Ammon's horn (tissue), 1 donor: ENCODE data around the gene PLXNA3.

ENCODE experiments used
- DNase-seq: peaks from one replicate; pipeline ENCODE4 v3.0.0-alpha.2; 2016; ENCODE audit warnings: low spot score

PLXNA3 gene

DNA sequence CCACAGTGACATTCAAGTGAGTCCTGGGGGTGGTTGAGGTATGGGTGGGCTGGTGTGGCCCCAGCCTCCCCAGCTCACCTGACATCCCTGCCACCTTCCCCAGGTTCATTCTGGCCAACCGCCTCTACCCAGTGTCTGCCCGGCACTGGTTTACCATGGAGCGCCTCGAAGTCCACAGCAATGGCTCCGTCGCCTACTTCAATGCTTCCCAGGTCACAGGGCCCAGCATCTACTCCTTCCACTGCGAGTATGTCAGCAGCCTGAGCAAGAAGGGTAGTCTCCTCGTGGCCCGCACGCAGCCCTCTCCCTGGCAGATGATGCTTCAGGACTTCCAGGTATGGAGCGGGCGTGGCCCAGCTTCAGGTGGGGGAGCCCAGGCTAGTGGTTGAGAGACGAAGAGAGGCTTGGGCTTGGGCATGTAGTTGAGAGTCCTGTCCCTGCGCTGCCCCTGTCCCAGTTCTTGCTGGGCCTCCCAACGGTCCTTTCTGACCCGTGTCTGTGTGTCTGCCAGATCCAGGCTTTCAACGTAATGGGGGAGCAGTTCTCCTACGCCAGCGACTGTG, 22.8 kb upstream of the PLXNA3 start:
- DNase-seq, result no peak

- DNase-seq, result peak; percentile 42
Measured at GRCh38 chrX:154436374-154436982, 21.6 kb upstream of the PLXNA3 start.

- DNase-seq, result peak; percentile 27
Measured at GRCh38 chrX:154436983-154437752, 20.9 kb upstream of the PLXNA3 start, which contains the start of gene GDI1. TSS of gene GDI1 (plus strand) at chrX:154437154. CDS start at chrX:154437255, 101 bp downstream.

DNA sequence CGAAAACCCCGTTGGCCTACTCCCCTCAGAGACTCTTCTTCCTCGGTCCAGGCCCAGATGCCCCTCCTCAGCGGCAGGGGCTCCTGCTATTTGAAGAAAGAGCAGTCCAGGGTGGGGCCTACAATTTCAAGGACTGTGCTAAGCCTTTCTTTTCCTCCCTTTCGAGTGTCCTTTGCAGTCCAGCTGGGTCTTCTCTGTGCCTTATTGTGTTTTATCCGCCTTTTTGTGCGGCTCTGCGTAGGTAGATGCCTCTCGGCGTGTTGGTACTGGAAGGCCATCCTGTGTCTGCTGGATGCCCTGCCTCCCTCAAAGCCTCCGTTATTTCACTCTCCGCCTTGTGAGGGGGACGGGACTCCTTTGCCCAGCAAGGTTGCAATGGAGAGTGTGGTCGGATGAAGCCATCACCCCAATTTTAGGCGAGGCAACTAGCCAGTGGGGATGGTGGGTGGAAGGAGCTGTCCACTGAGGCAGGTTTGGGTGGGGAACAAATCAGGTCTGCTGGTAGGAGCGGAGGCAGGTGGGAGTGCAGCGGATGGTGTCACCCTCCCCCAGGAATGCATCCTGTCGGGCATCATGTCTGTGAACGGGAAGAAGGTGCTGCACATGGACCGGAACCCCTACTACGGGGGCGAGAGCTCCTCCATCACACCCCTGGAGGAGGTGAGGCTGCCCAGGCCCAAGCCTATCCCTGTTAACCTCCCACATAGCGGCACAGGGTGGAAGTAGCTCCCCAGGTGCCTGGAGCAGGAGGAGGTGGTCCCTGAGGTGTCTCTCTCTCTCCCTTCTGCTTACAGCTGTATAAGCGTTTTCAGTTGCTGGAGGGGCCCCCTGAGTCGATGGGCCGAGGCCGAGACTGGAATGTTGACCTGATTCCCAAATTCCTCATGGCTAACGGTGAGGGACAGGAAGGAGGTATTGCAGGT, 19.8 kb upstream of the PLXNA3 start:
- DNase-seq, result no peak

- no peak for DNase-seq
Measured at GRCh38 chrX:154439841-154440240, 18.2 kb upstream of the PLXNA3 start.

DNA sequence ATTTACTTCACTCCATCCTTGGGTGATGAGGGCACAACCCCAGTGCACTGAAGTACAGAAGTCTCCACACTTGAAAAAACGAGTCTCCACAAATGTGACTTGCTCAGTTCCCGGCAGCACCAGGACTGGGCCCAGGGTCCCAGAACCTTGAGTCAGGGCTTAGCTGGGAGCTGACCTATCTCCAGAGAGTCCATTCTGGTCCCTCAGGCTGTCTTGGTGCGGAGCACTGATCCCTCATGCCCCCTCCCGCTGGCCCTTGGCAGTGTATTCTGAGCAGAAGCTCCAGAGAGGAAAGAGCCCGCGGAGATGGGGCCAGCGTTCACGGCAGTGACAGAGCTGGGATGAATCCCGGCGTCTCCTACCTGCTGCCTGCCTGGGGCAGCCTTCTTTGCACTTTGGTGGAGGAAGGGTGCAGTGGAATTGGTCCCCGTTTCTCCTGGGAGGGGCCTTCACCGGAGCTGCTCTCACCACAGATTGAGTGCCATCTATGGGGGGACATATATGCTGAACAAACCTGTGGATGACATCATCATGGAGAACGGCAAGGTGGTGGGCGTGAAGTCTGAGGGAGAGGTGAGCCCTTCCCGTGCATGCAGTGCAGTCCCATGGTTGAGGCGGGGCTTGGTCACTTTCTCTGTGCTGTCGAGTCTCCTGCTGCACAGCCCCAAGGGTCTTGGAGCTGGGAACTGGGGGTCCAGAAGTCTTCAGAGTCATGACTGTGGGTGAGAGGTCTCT, 17.3 kb upstream of the PLXNA3 start:
- DNase-seq, result no peak

GRCh38 chrX:154441564-154441963, 16.5 kb upstream of the PLXNA3 start:
- DNase-seq, result no peak

- no peak for DNase-seq
Measured at GRCh38 chrX:154441984-154442707, 15.9 kb upstream of the PLXNA3 start.

DNA sequence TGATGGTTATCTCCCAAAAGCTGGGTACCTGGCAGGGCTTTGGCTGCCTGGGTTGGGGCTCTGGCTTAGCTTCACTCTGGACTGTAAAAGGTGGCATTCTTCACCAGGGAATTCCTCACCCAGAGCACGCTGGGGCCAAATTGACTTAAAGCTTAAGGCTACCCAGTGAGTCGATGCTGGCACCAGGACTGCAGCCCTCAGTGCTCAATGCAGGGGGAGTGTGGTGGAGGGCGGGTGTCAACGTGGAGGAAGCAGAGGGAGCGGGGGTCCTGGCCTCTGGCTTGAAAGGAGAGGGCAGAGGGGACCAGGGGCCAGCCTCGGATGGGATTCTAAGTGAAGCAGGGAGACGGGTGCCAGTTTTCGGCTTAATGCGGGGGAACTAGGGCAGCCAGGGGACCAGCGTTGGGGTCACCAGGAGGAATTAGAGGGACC, 14.6 kb upstream of the PLXNA3 start:
- no peak for DNase-seq

- DNase-seq, result peak; percentile 84
Measured at GRCh38 chrX:154443992-154444754, 13.9 kb upstream of the PLXNA3 start, which contains the start of gene FAM50A. TSS of gene FAM50A (plus strand) at chrX:154444141. CDS start at chrX:154444236, 95 bp downstream.

DNA sequence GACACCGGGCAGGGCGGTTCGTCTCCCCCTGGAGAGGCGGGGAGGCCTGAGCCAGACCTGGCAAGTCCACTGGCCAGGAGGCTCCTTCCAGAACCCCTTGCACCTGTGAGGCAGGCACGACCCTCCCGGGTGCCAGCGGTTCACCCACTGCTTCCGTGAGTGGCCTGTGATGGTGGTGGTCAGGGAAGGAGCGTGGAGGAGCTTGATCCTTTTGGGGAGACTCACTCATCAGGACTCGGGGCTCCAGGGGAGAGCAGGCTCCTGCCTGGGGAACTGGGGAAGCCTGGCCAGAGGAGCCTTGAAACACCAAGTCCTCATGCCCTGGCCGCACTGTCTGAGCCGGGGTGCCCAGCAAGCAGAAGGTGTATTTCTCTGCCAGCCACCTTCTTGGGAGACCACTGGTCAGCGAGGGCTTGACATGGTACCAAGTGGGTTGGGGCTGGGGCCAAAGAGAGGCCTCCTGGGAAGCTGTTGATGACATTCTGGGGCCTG, 13.3 kb upstream of the PLXNA3 start:
- DNase-seq, result no peak

DNA sequence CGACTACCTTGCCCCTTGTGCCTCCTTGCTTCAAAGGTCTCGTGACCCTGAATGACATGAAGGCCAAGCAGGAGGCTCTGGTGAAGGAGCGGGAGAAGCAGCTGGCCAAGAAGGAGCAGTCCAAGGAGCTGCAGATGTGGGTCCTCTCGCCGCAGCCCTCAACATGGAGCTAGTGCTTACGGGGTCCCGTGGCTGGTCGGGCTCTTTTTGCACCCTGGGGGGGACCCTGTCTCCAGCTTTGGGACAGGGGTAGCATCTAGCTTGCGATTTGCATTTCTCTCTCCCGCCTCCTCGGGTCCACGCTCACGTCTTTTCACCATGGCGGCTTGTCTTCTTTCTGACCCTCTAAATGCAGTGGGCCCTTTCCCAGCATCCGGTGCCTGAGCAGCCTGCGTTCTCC, 12.3 kb upstream of the PLXNA3 start:
- no peak for DNase-seq

DNA sequence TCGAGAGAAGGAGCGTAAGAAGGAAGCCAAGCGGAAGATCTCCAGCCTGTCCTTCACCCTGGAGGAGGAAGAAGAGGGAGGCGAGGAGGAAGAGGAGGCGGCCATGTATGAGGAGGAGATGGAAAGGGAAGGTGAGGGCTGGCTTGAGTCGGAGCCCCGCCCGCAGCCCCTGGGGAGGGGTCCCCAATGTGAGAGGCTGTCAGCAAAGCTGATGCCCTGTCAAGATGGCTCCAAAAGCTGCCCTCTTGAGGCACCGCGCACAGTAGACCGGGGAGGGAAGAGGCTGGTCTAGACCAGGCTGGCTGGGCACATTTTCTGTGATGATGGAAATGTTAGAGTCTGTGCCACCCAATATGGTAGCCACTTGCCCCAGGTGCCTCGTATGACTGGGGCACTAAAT, 11.7 kb upstream of the PLXNA3 start:
- no peak for DNase-seq

- no peak for DNase-seq
Measured at GRCh38 chrX:154448484-154448883, 9.6 kb upstream of the PLXNA3 start.

DNA sequence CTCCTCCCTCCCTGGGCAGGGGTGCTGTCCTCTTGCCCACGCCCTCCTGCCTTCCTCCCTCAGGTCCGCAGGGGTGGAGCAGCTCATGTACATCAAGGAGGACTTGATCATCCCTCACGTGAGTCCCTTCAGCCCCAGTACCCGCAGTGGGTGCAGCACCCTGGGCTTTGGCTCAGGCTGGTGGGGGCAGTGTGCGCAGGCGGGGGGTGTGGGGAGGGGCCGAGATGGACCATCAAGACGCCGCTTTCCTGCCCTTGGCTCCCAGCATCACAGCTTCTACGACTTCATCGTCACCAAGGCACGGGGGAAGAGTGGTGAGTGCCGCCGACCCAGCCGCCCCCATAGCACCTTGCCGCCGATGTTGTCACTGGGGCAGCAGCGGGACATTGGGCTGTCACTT, 8.5 kb upstream of the PLXNA3 start:
- DNase-seq, result no peak

DNA sequence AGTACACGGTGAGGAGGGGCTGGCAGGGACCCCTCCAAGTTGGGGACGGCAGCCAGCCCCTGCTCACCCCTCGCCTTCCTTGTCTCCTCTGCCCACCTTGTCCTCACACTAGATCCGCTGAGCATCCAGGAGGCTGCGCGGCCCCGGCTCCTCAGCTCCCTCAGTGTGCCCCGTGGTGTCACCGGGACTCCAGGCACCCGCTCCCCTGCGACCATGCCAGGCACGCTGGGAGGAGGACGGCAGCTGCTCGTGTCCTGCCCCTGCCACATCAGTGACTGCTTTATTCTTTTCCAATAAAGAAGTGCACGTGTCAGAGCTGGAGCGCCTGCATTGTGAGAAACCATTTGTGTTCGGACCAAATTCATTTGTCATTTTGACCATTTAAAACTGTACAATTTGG, 7.8 kb upstream of the PLXNA3 start:
- DNase-seq, result peak; percentile 36

- peak; percentile 52 for DNase-seq
Measured at GRCh38 chrX:154452823-154453222, 5.3 kb upstream of the PLXNA3 start.

DNA sequence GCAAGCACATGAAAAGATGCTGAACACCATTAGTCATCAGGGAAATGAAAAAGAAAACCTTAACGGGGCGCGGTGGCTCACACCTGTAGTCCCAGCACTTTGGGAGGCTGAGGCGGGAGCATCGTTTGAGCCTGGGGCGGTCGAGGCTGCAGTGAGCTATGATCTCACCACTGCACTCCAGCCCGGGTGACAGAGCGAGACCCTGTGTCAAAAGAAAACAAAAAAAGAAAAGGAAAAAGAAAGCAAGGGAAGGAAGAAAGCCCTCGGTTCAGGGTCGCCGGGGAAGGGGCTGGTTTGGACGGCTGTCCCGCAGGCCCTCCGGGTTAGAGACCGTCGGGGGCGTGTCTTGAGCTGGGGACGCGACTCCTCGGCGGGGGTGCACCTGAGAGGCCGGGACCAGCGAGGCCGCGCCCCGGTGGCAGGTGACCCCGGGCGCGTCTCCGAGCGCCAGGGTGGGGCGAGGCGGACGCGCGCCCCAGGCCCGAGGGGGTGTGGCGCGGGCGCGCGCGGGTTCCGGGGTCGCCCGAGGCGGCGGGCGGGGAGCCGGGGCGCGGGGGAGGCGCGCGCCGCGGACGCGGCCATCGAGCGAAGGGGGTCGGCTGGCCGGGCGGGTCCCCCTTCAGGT, 478 bp upstream of the PLXNA3 start:
- peak; percentile 15 for DNase-seq
